Mucosa of descending colon (tissue), 3 donors: ENCODE measurements around the gene CNDP1. TPM values are rescaled to one million over a fixed set of nuclear protein-coding genes. Genes with fewer than 3 reads are reported as not detected.

ENCODE experiments used
- ATAC-seq: fragments of 200-7000 bp; cut with Tn5 transposase; one replicate; pipeline ENCODE4 v1.9.1; 2020; ENCODE audit warnings: mild to moderate bottlenecking, moderate library complexity
- DNase-seq, 3 donors: peaks; one replicate each; pipeline ENCODE4 v3.0.0-alpha.2; 2020
- H3K36me3 ChIP-seq: fragments of 200-600 bp; one replicate; pipeline ENCODE4 v1.8.0; 2021; ENCODE audit warnings: low read depth, mild to moderate bottlenecking
- H3K4me1 ChIP-seq: fragments of 200-600 bp; one replicate; pipeline ENCODE4 v1.8.0; 2021; ENCODE audit warnings: low read depth, mild to moderate bottlenecking
- H3K4me3 ChIP-seq: fragments of 200-600 bp; one replicate; pipeline ENCODE4 v1.8.0; 2021; ENCODE audit warnings: mild to moderate bottlenecking
- H3K9me3 ChIP-seq: fragments of 200-600 bp; one replicate; pipeline ENCODE4 v1.8.0; 2021; ENCODE audit warnings: mild to moderate bottlenecking
- intact Hi-C, 2 donors: fragments of 100-400 bp; cut with DNase I in 1 of 2; cut with micrococcal nuclease in 1 of 2; formaldehyde crosslinking; loops; one replicate each; pipeline versions ENCODE4 v1.11.0 to v1.11.1; 2022; cut with DNase I, micrococcal nuclease
- long read RNA-seq, 2 donors: library from polyadenylated mRNA; unstranded; transcript quantifications; one replicate each; pipeline ENCODE4 v2.0.0, GENCODE V29; 2019 to 2021
- total RNA-seq, 3 donors: library from RNA; stranded (reverse); fragmentation: NEBNext Ultra II Directional in 2 of 3; extraction: Animal tissue kit (Norgen Biotek cat#: 25700) in 2 of 3; gene quantifications; one replicate each; pipeline versions ENCODE4 v1.2.1 to v1.2.4, GENCODE V29; 2021 to 2023
- TF ChIP-seq, protein P1 (sequence below): fragments of 200-600 bp; IDR thresholded peaks from one replicate; pipeline ENCODE4 v1.8.0; 2022; ENCODE audit warnings: antibody characterized with exemption, mild to moderate bottlenecking
- donor health status: DM: no; HTN: no; CAD: no; lungs with moderate emphysema.
- donor health status: DM: no; HTN: no; CAD: no.
- donor health status: DM: no; HTN: yes; CAD: no.

CNDP1 gene
- total RNA-seq, result under 1 TPM; 0.19 to 0.32 (median 0.19) TPM
- long read RNA-seq, donor 1, result 0 reads
- long read RNA-seq, donor 2, result 0 reads

DNA sequence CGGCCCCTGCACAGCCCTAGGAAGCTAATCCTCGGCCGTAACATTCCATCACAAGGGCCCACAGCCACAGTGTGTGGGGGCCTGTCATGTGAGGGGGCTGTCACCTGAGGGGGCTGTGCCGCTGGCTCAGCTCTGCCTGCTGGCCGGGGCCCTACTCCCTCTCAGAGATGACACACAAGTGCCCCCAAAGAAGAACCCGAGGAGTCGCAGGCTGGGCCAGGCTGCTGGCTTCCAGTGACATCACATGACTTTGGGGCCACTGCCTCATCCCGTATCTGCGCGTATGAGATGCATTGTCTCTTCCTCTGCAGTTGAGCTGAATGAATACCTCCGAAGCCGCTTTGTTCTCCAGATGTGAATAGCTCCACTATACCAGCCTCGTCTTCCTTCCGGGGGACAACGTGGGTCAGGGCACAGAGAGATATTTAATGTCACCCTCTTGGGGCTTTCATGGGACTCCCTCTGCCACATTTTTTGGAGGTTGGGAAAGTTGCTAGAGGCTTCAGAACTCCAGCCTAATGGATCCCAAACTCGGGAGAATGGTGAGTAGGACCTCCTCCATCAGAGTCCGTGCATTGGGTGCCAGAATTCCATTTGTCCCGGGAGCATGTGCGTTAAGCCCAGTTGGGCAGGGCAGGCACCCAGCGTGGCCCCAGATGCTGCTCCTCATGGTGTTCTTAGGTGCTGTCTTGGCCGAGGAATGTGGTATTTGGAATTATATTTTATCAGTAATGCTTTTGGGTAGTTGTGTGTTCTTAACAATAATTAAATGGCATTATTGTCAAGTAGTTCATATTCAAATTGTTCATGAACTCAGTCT is at the start of gene CNDP1:
Gene CNDP1 (plus strand): TSS at position 351 of the 820 bp plus-strand sequence. CDS start 168 bp downstream, at position 519.
- Histone ChIP-seq H3K4me3 (no peak within 1 kb of the TSS), H3K36me3 (no peaks in the 10 kb centered on the region), H3K4me1 (no peaks in the 10 kb centered on the region), H3K9me3 (no peaks in the 10 kb centered on the region)
- DNase-seq, result peak in 1 of 3 donors; percentile 12
- TF ChIP-seq, protein P1, sequence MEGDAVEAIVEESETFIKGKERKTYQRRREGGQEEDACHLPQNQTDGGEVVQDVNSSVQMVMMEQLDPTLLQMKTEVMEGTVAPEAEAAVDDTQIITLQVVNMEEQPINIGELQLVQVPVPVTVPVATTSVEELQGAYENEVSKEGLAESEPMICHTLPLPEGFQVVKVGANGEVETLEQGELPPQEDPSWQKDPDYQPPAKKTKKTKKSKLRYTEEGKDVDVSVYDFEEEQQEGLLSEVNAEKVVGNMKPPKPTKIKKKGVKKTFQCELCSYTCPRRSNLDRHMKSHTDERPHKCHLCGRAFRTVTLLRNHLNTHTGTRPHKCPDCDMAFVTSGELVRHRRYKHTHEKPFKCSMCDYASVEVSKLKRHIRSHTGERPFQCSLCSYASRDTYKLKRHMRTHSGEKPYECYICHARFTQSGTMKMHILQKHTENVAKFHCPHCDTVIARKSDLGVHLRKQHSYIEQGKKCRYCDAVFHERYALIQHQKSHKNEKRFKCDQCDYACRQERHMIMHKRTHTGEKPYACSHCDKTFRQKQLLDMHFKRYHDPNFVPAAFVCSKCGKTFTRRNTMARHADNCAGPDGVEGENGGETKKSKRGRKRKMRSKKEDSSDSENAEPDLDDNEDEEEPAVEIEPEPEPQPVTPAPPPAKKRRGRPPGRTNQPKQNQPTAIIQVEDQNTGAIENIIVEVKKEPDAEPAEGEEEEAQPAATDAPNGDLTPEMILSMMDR, result no peak
- intact Hi-C loops, result no loop called here
- ATAC-seq, result no peak

- intact Hi-C loops, result no loop called here
- Histone ChIP-seq H3K4me3 (no peak overlapping the region), H3K9me3 (no peaks in the 10 kb centered on the region), H3K4me1 (no peaks in the 10 kb centered on the region), H3K36me3 (no peaks in the 10 kb centered on the region)
- TF ChIP-seq, protein P1, result no peak
- DNase-seq, result no peak
- ATAC-seq, result no peak
Observed at GRCh38 chr18:74486119-74486849, 48.0 kb upstream of the CNDP1 start.

DNA sequence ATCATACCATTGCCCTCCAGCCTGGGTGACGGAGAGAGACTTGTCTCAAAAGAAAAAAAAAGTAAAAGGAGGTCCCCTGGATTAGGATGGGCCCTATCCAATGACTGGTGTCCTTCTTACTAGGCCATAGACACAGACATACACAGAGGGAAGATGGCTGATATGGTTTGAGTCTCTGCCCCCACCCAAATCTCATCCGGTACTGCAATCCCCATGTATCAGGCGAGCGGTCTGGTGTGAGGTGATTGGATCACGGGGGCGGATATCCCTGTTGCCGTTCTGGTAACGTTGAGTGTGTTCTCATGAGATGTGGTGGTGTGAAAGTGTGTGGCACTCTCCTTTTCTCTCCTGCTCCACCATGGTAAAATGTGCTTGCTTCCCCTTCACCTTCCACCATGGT is 45.9 kb upstream of the CNDP1 start:
- no peak for DNase-seq
- Histone ChIP-seq H3K4me1 (no peaks in the 10 kb centered on the region), H3K36me3 (no peaks in the 10 kb centered on the region), H3K9me3 (no peaks in the 10 kb centered on the region), H3K4me3 (no peak overlapping the region)
- intact Hi-C loops, result no loop called here
- TF ChIP-seq, protein P1, result no peak
- no peak for ATAC-seq

GRCh38 chr18:74488864-74489263 is 45.4 kb upstream of the CNDP1 start:
- ATAC-seq, result no peak

DNA sequence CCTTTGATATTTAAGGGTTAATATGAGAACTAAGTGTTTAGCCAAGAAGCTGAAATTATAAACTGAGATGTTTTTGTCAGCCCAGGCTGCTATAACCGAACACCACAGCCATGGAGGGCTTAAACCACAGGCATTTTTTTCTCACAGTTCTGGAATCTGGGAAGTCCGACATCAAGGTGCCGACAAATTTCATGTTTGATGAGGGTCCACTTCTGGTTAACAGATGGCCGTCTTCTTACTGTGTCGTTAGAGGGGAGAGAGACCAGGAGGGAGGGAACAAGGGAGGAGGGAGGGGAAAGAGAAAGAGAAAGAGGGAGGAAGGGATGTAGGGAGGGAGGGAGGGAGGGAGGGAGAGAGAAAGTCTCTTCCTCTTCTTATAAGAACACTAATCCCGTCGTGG is 44.6 kb upstream of the CNDP1 start:
- TF ChIP-seq, protein P1, result no peak
- Histone ChIP-seq H3K9me3 (no peaks in the 10 kb centered on the region), H3K4me1 (no peaks in the 10 kb centered on the region), H3K4me3 (no peak overlapping the region), H3K36me3 (no peaks in the 10 kb centered on the region)
- ATAC-seq, result no peak
- DNase-seq, result no peak
- intact Hi-C loops, result loop anchor here (10.0 kb wide), 2 partner anchors 135 to 715 kb away; partner anchors contain the start of gene PTGR3 (in 1 of the 2)

More at GRCh38 chr18:74488864-74489263, 45.4 kb upstream of the CNDP1 start:
- Histone ChIP-seq H3K9me3 (no peaks in the 10 kb centered on the region), H3K4me3 (no peak overlapping the region), H3K4me1 (no peaks in the 10 kb centered on the region), H3K36me3 (no peaks in the 10 kb centered on the region)
- DNase-seq, result no peak
- intact Hi-C loops, result no loop called here
- TF ChIP-seq, protein P1, result no peak
